Left lobe of liver (tissue), 2 donors: ENCODE measurements around the gene HRH1. TPM values are rescaled to one million over a fixed set of nuclear protein-coding genes. Genes with fewer than 3 reads are reported as not detected.
"Not testable (repeated sequence)": the region's sequence is repeated elsewhere in the genome, so short reads cannot be mapped to it uniquely, and the experiment has no call there.

ENCODE experiments used
- ATAC-seq: fragments of 200-7000 bp; cut with Tn5 transposase; one replicate; pipeline ENCODE4 v1.9.1; 2020; ENCODE audit warnings: mild to moderate bottlenecking, moderate library complexity
- DNase-seq: peaks from one replicate; pipeline ENCODE4 v3.0.0-alpha.2; 2020; ENCODE audit warnings: low spot score
- total RNA-seq: library from RNA; stranded (reverse); gene quantifications from one replicate; pipeline ENCODE4 v1.2.1, GENCODE V29; 2021
- donor health status: DM: no; HTN: no; CAD: no; lungs with moderate emphysema.
- donor health status: DM: no; HTN: yes; CAD: no.

The HRH1 gene, protein sequence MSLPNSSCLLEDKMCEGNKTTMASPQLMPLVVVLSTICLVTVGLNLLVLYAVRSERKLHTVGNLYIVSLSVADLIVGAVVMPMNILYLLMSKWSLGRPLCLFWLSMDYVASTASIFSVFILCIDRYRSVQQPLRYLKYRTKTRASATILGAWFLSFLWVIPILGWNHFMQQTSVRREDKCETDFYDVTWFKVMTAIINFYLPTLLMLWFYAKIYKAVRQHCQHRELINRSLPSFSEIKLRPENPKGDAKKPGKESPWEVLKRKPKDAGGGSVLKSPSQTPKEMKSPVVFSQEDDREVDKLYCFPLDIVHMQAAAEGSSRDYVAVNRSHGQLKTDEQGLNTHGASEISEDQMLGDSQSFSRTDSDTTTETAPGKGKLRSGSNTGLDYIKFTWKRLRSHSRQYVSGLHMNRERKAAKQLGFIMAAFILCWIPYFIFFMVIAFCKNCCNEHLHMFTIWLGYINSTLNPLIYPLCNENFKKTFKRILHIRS
- 0.50 TPM for total RNA-seq

DNA sequence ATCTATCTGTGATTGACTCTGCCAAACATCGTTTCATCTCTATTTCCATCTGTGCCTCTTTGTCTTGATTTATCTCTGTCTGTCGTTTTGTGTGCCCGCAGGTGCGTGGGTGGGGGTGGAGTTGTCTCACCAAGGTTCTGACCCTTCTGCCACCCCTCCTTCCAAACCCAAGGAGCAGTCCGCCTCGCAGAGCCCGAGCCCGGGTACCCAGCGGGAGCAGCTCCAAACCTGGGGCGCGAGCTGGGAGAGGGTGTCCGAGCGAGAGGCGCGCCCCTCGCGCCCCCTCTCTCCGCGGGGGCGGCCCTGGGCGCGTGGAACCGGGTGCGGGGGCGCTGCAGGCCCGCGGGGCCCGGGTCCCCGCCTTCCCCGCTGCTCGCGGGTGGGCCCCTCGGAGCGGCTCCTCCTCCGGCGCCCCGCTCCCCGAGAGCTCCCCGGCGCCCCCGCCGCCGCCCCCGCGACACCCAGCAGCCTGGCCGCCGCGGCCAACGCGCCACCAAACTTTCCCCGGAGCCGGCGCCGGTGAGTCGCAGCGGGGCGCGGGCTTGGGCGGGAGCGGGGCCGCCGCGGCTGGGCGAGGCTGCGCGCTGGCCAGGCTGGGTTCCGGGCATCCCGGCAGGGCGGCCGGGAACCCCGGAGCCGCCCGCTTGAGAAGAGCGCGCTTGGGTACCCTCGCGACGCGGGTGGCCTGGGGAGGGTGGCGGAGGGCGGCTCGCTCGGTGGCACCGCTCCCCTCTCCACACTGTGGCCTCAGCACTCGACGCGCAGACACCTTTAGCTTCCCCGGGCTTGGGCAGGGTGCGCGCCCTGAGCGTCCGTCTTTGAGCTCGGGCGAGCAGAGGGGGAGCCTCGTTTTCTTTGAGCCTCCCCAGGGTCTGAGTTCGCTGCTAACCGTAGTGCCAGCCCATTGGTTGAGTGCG, at the start of gene HRH1:
Gene HRH1, plus strand, starts transcription at position 458 of the 917 bp plus-strand sequence. CDS start 104,545 bp downstream, outside the sequence.
- no peak for DNase-seq
- peak; percentile 31 for ATAC-seq

DNA sequence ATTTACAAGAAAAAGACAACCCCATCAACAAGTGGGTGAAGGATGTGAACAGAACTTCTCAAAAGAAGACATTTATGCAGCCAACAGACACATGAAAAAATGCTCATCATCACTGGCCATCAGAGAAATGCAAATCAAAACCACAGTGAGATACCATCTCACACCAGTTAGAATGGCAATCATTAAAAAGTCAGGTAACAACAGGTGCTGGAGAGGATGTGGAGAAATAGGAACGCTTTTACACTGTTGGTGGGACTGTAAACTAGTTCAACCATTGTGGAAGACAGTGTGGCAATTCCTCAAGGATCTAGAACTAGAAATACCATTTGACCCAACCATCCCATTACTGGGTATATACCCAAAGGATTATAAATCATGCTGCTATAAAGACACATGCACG, 41.0 kb upstream of the HRH1 start:
- not testable (repeated sequence) for DNase-seq, ATAC-seq

DNA sequence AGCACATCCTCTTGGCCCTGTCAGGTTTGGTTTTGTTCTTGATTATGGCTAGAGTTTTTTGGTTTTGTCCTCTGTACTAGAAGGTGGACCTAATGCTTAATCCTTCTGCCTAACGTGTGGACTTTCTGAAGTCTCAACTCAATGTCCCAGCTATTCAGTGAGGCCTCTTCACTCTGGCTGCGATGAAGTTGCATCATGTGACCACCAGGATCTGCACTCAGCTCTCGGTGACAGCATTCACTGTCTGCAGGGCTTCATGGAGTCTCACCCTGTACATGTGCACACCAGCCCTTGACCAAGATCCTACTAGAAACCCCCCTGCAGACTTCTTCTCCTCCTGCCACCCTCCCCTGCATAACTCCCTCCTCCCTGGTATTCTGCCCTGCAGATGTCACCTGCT, 38.7 kb upstream of the HRH1 start:
- DNase-seq (no peak), ATAC-seq (no peak)

DNA sequence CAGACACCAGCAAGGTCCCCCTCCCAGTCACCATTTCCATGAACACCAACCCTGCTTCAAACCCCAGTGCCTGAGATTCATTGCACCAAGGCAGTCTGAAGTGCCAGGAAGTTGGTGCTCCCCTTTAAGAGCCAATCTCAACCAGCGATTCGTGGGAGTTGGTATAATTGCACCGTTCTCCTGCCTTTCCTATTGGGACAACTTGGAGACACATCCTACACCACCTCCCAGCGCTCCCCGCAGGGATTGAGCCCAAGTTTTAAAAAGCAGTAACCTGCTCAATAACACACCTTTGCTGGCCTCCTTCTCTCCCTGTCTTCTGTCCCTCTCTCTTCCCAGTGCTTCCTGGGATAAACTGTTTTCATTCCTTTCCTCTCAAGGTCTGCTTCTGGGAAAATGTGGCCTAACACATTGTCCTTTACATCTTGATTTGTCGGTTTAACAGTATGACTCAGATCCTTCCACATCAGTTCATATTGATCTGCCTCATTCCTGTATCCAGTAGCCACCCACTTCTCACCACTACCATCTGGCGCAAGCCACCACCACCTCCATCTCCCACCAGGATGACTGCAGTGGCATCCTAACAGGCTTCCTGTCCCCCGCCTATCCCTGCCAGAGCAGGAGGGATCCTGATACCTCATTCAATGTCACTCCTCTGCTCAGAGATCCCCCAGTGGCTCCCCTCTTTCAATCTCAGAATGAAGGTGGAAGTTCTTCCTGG, 37.8 kb upstream of the HRH1 start:
- no peak for DNase-seq

DNA sequence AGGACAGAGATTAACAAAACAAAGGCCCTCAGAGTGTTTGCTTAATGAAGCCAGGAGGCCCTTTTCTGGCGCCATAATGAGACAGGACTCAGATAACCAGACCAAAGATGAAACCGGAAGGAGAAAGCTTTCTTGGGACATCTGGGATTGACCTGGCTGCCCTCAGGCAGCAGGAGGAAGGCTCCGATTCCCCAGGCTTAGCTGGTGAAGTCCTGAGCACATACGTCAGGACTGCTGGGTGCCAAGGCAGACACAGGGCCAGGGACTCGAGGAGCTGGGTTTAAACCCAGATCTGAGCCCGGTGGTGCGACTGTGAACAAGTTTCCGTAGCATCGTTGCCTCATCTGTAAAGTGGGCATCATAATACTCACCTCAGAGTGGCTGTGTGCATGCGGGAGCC, 36.7 kb upstream of the HRH1 start:
- DNase-seq (no peak), ATAC-seq (no peak)

More for the DNA sequence above, 37.8 kb upstream of the HRH1 start:
- no peak for ATAC-seq

DNA sequence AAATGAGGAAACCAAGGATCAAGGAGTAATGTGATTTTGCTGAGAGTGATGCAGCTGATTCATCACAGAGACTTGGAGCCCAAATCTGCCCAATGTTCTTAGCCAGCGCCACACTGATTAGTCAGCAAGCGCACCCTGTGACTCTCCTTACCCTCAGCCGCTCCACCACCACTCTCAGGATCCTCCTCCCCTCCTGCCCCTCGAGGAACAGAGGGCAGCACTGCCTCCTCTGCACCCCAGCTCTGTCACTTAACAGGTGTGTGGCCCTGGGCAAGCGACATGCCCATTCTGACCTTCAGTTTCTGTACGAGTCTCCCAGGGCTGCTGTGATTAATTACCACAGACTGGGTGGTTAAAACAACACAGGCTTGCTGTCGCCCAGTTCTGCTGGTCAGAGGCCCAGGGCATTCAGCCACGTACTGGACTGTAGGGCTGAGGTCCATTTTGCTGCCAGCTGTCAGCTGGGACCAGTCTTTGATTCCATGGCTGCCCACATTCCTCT, 36.1 kb upstream of the HRH1 start:
- DNase-seq (no peak), ATAC-seq (no peak)

DNA sequence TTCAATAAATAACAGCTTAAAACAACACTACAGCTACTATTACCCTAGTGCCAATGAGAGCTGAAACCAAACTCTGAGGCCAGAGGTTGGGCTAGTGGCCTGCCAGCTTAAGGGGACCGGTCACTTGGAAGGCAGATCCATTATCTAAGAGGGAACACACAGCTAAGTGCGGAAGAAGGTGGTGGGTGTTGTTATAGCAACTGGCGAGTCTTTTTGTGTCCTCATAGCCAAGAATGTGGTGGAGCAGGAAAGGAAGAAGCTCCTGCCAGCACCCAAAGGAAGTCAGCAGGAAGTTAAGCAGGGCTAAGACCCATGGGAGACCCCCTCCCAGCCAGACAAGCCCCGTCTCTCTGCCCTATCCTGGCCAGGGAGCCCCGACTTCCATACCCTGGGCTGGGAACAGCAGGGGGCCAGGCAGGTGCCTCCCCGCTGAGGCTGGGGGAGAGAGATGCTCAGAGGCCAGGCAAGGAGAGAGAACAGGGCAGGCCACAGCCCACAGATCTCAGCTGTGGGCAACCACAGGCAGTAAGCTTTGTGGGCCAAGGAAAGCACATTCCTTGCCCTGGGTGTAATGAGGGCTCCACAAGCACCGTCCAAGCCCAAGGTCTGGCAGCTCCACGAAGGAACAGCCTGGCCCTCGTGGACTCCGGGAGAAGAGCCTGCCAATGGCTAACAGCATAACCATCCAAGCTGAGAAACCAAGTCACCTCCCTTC, 34.0 kb upstream of the HRH1 start:
- DNase-seq (no peak), ATAC-seq (no peak)

DNA sequence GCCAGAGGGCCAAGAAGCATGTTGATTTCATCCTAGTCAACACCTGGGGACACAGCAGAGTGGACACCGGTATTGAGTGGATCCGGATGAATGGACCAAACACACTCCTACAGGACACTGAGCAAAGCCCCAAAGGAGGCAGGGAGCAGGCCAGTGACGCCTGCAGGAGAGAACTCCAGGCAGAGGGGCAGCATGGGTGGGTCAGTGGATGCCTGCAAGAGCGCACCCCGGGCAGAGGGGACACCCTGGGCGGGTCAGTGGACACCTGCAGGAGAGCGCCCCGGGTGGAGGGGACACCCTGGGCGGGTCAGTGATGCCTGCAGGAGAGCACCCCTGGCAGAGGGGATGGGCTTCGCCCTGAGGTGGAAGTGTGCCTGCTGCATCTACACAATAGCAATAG, 27.6 kb upstream of the HRH1 start:
- ATAC-seq (no peak), DNase-seq (no peak)

DNA sequence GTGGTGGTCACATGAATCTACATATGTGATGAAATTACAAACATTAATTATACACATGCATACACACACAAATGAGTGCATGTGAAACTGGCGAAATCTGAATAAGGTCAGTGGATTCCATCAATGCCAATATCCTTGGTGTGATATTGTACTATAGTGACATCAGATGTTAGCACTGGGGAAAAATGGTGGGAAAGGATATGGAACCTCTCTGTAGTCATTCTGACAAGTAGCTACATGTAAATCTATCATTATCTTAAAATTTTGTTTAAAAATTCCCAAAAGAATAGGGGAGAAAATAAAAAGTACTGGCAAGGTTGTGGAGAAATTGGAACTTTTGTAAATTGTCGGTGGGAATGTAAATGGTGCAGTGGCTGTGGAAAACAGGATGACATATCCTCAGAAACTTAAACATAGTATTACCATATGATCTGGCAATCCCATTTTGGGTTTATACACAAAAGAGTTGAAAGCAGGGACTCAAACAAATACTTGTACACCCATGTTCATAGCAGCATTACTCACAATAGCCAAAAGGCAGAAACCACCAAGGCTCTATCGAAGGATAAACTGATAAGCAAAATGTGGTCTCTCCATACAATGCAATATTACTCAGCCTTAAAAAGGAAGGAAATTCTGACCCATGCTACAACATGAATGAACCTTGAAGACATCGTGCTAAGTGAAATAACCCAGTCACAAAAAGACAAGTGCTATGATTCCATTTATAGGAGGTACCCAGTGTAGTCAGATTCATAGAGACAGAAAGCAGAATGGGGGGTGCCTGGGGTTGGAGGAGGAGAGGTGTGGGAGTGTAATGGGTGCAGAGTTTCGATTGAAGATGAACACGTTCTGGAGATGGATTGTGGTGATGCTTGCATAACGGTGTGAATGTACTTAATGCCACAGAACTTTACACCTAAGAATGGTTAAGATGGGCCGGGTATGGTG, 25.3 kb upstream of the HRH1 start:
- DNase-seq (no peak), ATAC-seq (no peak)

DNA sequence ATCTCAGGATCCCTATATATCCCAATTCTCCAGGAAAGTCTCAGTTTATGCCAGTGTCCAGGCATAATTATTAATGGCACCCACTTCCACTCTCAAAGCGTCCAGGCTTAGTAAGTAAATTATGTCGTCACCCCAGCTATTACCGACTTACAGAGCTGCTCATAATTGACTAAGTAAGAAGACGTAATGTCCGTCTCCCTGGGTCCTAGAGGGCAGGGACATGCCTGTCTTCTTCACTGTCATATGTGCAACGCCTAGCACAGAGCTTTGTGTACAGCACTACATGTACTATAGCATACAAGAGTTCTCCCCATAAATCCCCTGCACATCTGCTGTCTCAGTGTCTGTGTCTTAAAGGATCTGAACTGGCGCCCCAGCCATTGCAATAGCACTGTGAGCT, 23.9 kb upstream of the HRH1 start:
- ATAC-seq (no peak), DNase-seq (no peak)

DNA sequence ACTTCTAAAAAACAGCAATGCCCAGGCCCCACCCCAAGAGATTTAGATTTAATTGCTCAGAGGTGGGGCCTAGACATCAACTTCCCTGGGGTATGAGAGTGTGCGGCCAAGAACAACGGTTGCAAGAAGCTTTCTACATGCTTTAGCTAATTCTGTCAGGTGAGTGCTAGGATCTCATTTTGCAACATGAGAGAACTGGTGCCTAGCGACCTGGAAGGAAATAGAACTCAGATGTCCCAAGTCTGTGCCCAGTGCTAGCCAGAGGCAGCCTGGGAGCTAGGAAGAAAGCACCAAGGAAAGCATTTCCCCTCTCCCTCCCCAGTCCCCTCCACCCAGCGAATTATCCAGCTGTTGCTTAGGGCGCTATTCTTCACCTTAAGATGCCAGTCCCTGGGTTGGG, 22.9 kb upstream of the HRH1 start:
- no peak for DNase-seq

DNA sequence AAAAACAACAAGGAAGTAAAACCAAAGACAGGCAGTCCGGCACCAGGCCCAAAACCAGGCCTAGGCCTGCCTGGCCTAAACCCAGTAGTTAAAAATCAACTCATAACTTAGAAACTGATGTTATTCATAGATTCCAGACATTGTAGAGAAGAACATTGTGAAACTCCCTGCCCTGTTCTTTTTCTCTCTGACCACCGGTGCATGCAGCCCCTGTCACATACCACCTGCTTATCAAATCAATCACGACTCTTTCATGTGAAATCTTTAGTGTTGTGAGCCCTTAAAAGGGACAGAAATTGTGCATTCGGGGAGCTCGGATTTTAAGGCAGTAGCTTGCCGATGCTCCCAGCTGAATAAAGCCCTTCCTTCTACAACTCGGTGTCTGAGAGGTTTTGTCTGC, 22.4 kb upstream of the HRH1 start:
- not testable (repeated sequence) for ATAC-seq

More for the DNA sequence above, 22.9 kb upstream of the HRH1 start:
- no peak for ATAC-seq

DNA sequence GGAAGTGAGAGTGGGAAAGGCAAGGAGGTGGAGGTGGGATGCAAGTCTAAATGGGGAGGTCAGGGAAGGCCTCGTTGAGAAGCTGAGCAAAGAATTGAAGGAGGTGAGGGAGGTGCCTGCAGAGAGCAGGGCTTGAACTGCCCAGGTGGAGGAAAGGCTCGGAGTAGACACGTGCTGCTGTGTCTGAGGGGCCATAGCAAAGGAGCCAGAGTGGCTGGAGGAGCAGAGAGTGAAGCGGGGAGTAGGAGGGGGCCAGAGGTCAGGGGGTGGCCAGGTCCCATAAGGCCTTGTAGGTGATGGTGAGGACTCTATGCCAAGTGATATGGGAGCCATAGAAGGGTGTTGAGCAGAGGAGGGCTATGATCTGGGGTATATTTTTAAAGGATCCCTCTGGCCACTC, 21.4 kb upstream of the HRH1 start:
- no peak for DNase-seq
- ATAC-seq = no peak

More for the DNA sequence above, 22.4 kb upstream of the HRH1 start:
- not testable (repeated sequence) for DNase-seq

DNA sequence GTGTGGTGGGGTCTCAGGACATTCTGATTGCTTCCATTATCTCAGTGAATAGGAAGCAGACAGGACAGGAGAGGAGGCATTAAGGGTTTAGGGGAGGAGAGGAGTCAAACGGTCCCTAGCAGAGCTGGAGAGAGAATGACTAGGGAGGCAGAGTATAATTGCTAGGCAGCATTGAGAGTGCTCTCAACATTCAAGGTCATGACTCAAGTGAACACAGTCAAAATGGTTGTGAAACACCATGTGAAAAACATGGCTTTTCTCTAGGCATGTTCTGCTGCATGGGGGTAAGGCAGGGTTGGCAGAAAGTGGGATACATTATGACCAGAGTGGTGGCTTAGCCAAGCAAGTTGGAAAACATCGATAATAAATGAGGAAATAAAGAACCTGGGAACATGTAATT, 19.5 kb upstream of the HRH1 start:
- DNase-seq (no peak), ATAC-seq (no peak)

DNA sequence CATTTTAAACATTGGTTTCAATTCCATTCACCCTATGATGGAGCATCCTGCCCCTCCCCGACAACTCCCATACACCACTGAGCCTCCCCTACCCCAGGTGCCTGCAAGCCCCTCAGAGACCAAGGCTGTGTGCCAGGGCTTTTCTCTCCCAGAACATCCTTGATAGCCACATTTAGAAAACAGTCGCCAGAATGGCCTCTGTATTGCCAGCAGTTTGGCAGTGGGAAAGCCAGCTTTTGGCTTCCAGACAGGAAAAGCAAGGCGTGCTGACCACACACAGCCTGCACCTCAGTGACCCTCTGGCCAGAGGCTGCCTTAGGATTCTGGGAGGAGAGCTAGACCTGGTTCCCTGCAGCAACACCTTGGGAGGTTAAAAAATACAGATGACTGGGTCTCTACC, 18.2 kb upstream of the HRH1 start:
- ATAC-seq = no peak
- no peak for DNase-seq

DNA sequence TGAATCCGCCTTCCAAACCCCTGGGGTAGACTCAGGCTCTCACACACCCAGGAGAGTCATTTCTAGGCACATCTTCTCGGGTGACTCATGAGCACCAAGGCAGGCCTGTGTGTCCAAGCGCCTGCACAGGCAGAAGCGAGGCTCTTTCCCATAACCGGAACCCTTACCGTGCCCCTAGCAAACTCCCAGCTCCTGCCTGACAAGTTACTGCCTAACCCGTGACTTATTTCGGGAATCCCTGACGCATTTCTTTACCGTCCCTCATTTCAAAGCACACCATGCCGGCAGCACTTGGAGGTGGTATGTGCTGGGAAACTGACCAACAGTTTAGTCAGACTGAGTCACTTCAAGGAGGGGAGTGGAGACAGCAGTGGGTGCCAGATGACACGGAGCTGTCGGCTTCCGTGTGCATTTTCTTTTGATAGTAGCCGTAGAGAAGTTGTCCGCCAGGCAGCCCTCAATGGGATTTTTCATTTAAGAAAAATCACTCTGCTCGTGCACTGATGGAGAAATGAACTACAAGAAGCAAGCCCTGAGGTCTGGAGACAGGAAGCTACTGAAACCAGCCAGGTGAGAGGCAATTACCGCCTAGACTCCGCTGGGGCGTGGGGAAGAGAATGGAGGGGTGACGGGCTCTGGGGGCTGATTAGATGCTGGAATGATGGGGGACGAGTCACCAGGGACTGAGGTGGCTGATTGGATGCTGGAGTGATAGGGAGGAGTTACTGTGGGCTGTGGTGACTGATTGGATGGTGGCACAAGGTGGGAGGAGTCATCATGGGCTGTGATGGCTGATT, 17.3 kb upstream of the HRH1 start:
- DNase-seq (no peak), ATAC-seq (no peak)

DNA sequence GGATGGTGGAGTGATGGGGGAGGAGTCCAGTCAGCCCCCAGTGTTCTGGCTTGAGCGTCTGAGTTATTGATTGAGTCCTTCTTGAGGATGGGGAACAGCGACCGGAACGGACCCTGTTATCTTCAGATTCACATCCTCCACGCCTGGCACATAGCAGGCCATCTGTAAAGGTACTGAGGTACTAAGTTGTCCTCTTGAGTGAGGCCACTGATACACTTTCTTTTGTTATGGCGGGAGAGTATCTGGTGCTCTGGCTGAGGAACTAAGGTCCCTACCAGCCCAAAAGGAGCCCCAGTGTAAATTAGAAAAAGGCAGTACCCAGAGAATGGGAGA, 16.7 kb upstream of the HRH1 start:
- ATAC-seq (no peak), DNase-seq (no peak)

DNA sequence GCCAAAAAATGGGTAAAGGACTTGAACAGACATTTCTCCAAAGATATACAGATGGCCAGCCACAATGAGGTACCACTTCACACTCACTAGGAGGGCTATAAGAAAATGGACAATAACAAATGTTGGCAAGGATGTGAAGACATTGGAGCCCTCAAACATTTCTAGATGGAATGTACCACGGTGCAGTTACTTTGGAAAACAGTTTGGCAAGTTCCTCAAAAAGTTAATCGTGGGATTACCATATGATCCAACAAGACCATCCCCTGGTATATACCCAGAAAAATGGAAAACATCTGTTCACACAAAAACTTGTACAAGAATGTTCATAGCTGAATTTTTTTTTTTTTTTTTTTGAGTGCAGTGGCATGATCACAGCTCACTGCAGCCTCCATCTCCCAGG, 15.9 kb upstream of the HRH1 start:
- no peak for ATAC-seq
- DNase-seq = no peak
